HCT116 (cell line): ENCODE results near the gene STX16. TPM values are rescaled to one million over a fixed set of nuclear protein-coding genes. Genes with fewer than 3 reads are reported as not detected.

Source experiments
- ATAC-seq: fragments of 200-7000 bp; cut with Tn5 transposase; 2 replicates; pipeline ENCODE4 v1.9.1; 2020; ENCODE audit warnings: mild to moderate bottlenecking, moderate library complexity
- BruUV-seq: library from RNA; stranded (reverse); fragments of 400-500 nt; replicated peaks from 2 replicates; lab custom pipeline; 2021; lab: Mats Ljungman, UMichigan
- CTCF ChIA-PET: fragments of 300-600 bp; sonication (Branson Sonifier 250); formaldehyde crosslinking; loops from one replicate; lab custom pipeline; 2021; ENCODE audit warnings: antibody characterized with exemption; lab: Charles Lee
- POLR2A ChIA-PET: fragments of 300-600, 350-600 bp; sonication (Branson Sonifier 250); formaldehyde crosslinking; loops from one replicate; lab custom pipeline; 2021; ENCODE audit warnings: antibody characterized with exemption; lab: Charles Lee
- RAD21 ChIA-PET, 2 experiments: fragments of 300-600 bp; sonication (Branson Sonifier 250); formaldehyde crosslinking; loops; one replicate each; lab custom pipeline; 2023; ENCODE audit warnings: low total read pairs in 2 of 2; ENCODE audit not compliant: uncharacterized antibody in 2 of 2, unreplicated experiment in 2 of 2, low non-redundant PET in 1 of 2; lab: Charles Lee
- DNase-seq: peaks from one replicate; pipeline ENCODE4 v3.0.0-alpha.2; 2010; ENCODE audit warnings: low read depth, low spot score
- H2AFZ ChIP-seq: fragments of 200-600 bp; shearing (Covaris generic), sonication (generic); 2 replicates; pipeline ENCODE4 v1.6.1; 2017; ENCODE audit warnings: low read depth, mixed run types, mixed read lengths, antibody characterized with exemption, low read length; ENCODE audit not compliant: poor library complexity, severe bottlenecking
- H3K27ac ChIP-seq: 2 replicates; pipeline ENCODE4 v1.5.1; 2012; ENCODE audit warnings: low read depth, low read length
- H3K27me3 ChIP-seq: fragments of 200-600 bp; sonication (generic); 2 replicates; pipeline ENCODE4 v1.6.1; 2016; ENCODE audit warnings: mixed run types, low read length, mixed read lengths; ENCODE audit not compliant: insufficient read depth
- H3K36me3 ChIP-seq, 2 experiments: fragments of 200-500 bp in 1 of 2; fragments of 200-600 bp in 1 of 2; sonication (Bioruptor generic) in 1 of 2; sonication (generic) in 1 of 2; 2 replicates each; pipeline versions ENCODE4 v1.5.1 to v1.6.1; 2014 to 2016; ENCODE audit warnings: low read length in 2 of 2, inconsistent platforms in 1 of 2, mixed read lengths in 1 of 2, mixed run types in 1 of 2; ENCODE audit not compliant: insufficient read depth in 2 of 2, control insufficient read depth in 1 of 2
- H3K4me1 ChIP-seq, 2 experiments: fragments of 200-600 bp in 1 of 2; sonication (generic) in 1 of 2; 2 replicates each; pipeline versions ENCODE4 v1.5.1 to v1.6.1; 2012 to 2017; ENCODE audit warnings: low read length in 2 of 2, inconsistent platforms in 1 of 2, mild to moderate bottlenecking in 1 of 2, mixed read lengths in 1 of 2, mixed run types in 1 of 2, moderate library complexity in 1 of 2; ENCODE audit not compliant: insufficient read depth in 2 of 2, control insufficient read depth in 1 of 2
- H3K4me2 ChIP-seq: fragments of 200-600 bp; sonication (generic); 2 replicates; pipeline ENCODE4 v1.6.1; 2017; ENCODE audit warnings: mixed run types, low read length, mixed read lengths
- H3K4me3 ChIP-seq, 2 experiments: fragments of 200-600 bp in 1 of 2; sonication (generic) in 1 of 2; replicated peaks in 1 of 2; 2 replicates each; pipeline ENCODE4 v1.5.1; 2011 to 2016; ENCODE audit warnings: low read length in 2 of 2, control low read depth in 1 of 2, low read depth in 1 of 2, mild to moderate bottlenecking in 1 of 2, mixed read lengths in 1 of 2, mixed run types in 1 of 2
- H3K79me2 ChIP-seq: fragments of 200-600 bp; sonication (generic); 2 replicates; pipeline ENCODE4 v1.6.1; 2017; ENCODE audit warnings: mild to moderate bottlenecking, mixed run types, low read length, moderate library complexity, mixed read lengths; ENCODE audit not compliant: insufficient read depth
- H3K9ac ChIP-seq: fragments of 200-600 bp; sonication (generic); 2 replicates; pipeline ENCODE4 v1.6.1; 2016; ENCODE audit warnings: low read length, mixed read lengths
- H3K9me2 ChIP-seq: fragments of 200-600 bp; sonication (generic), shearing (Covaris generic); 2 replicates; pipeline ENCODE4 v1.6.1; 2017; ENCODE audit warnings: mixed run types, mild to moderate bottlenecking, moderate library complexity; ENCODE audit not compliant: insufficient read depth
- H3K9me3 ChIP-seq, 2 experiments: fragments of 200-500 bp in 1 of 2; fragments of 200-600 bp in 1 of 2; sonication (Bioruptor generic) in 1 of 2; sonication (generic) in 1 of 2; 2 replicates each; pipeline ENCODE4 v1.6.1; 2014 to 2017; ENCODE audit warnings: low read length in 2 of 2, mixed read lengths in 2 of 2, inconsistent platforms in 1 of 2, low read depth in 1 of 2, mild to moderate bottlenecking in 1 of 2, mixed run types in 1 of 2, moderate library complexity in 1 of 2; ENCODE audit not compliant: control insufficient read depth in 1 of 2, insufficient read depth in 1 of 2
- H4K20me1 ChIP-seq: fragments of 200-600 bp; sonication (generic), shearing (Covaris generic); 2 replicates; pipeline ENCODE4 v1.6.1; 2017; ENCODE audit warnings: mixed run types, mild to moderate bottlenecking, moderate library complexity; ENCODE audit not compliant: insufficient read depth
- FOSL1 ChIP-seq: IDR thresholded peaks from 2 replicates; pipeline ENCODE4 v1.6.1; 2012; ENCODE audit warnings: low read depth
- JUND ChIP-seq: IDR thresholded peaks from 2 replicates; pipeline ENCODE4 v1.6.1; 2012
- POLR2A ChIP-seq: IDR thresholded peaks from 2 replicates; pipeline ENCODE4 v1.7.0; 2011; ENCODE audit warnings: borderline replicate concordance; ENCODE audit not compliant: insufficient read depth, insufficient read length; ENCODE audit errors: extremely low read depth
- REST ChIP-seq: IDR thresholded peaks from 2 replicates; pipeline ENCODE4 v1.6.1; 2012; ENCODE audit warnings: low read depth
- SIN3A ChIP-seq: IDR thresholded peaks from 2 replicates; pipeline ENCODE4 v1.6.1; 2012; ENCODE audit warnings: low read depth
- SRF ChIP-seq: IDR thresholded peaks from 2 replicates; pipeline ENCODE4 v1.6.1; 2012; ENCODE audit warnings: low read depth
- YY1 ChIP-seq: IDR thresholded peaks from 2 replicates; pipeline ENCODE4 v1.6.1; 2011; ENCODE audit warnings: low read length, low read depth, moderate library complexity, mild to moderate bottlenecking; ENCODE audit not compliant: insufficient replicate concordance; ENCODE audit errors: extremely low read depth
- ZFX ChIP-seq: fragments of 450-650 bp; IDR thresholded peaks from 2 replicates; pipeline ENCODE4 v1.6.1; 2017
- intact Hi-C: fragments of 100-400 bp; cut with micrococcal nuclease; formaldehyde crosslinking; loops from 2 replicates; pipeline ENCODE4 v1.10.0; 2022
- total RNA-seq: library from RNA; stranded (reverse); gene quantifications from one replicate; pipeline ENCODE4 v1.2.1, GENCODE V29; 2021; ENCODE audit not compliant: unreplicated experiment
- TF ChIP-seq, protein P1 (sequence below), 3 experiments: fragments of 200-600 bp in 1 of 3; sonication (generic) in 1 of 3; IDR thresholded peaks in 2 of 3; conservative IDR thresholded peaks in 1 of 3; 2 replicates each; pipeline ENCODE4 v1.5.1; 2012 to 2017; ENCODE audit warnings: low read depth in 2 of 3, low read length in 2 of 3, antibody characterized with exemption in 1 of 3, borderline replicate concordance in 1 of 3, control low read depth in 1 of 3, mild to moderate bottlenecking in 1 of 3, mixed read lengths in 1 of 3, mixed run types in 1 of 3, moderate library complexity in 1 of 3; ENCODE audit not compliant: insufficient read depth in 1 of 3
- TF ChIP-seq, protein P2 (sequence below): IDR thresholded peaks from 2 replicates; pipeline ENCODE4 v1.6.1; 2011; ENCODE audit warnings: mild to moderate bottlenecking, low read length, moderate library complexity; ENCODE audit not compliant: insufficient replicate concordance; ENCODE audit errors: extremely low read depth

Gene STX16
- total RNA-seq, 1 experiment from 2014 or later = 55.1 TPM

DNA sequence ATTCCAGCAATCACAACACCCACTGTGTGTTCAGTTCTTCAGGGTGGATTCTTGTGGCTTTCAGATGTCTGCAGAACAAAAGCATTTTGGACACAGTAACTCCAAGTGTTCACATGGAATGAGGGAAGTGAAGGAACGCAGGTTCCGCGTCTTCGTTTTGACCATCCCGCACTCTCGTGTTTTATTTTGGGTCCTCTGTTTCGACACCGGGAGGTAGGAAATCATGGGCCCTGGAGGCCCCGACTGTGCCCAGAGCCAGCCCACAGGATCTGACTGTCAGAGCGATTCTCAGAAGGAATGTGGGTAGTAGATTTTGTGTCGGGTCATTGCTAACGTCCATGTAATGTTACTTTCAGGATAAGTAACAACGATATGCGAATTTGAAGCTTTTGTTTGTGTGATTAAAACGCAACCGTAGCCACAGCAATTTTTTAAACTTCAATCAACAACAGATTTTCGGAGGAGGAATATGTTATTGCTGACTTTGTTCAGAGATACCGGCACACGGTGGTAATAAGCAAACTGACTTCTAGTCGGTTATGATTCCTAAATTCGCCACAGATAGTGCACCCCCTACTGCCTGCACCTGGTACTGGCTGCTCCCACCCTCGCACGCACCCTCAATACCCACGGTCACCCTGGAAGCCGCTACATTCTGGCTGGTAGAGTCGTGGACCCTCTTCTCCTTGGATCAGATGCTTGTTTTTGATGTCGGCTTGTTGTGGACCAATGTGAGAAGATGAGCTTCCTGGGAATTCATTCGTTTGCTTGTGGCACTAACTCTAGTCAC, 52.0 kb downstream of the STX16 start:
- Histone ChIP-seq H3K9ac (no peak overlapping the region), H3K4me1 (no peaks in the 10 kb centered on the region), H3K4me2 (no peak overlapping the region), H2AFZ (no peak overlapping the region), H3K79me2 (no peaks in the 10 kb centered on the region), H4K20me1 (no peaks in the 10 kb centered on the region), H3K27me3 (no peaks in the 10 kb centered on the region), H3K9me3 (no peaks in the 10 kb centered on the region), H3K36me3 (peaks cover 0 to 2% of the 10 kb centered on the region in 2 experiments; a peak in 1 of 4 replicates), H3K9me2 (no peaks in the 10 kb centered on the region), H3K27ac (no peak overlapping the region), H3K4me3 (no peak overlapping the region)
- BruUV-seq = no TSS peak
- ATAC-seq (peak; percentile 55; the same call in 1 of the 2 replicates), DNase-seq (no peak)
- TF ChIP-seq SRF = no peak
- TF ChIP-seq, protein P1, sequence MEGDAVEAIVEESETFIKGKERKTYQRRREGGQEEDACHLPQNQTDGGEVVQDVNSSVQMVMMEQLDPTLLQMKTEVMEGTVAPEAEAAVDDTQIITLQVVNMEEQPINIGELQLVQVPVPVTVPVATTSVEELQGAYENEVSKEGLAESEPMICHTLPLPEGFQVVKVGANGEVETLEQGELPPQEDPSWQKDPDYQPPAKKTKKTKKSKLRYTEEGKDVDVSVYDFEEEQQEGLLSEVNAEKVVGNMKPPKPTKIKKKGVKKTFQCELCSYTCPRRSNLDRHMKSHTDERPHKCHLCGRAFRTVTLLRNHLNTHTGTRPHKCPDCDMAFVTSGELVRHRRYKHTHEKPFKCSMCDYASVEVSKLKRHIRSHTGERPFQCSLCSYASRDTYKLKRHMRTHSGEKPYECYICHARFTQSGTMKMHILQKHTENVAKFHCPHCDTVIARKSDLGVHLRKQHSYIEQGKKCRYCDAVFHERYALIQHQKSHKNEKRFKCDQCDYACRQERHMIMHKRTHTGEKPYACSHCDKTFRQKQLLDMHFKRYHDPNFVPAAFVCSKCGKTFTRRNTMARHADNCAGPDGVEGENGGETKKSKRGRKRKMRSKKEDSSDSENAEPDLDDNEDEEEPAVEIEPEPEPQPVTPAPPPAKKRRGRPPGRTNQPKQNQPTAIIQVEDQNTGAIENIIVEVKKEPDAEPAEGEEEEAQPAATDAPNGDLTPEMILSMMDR (IDR thresholded peaks at IDR 0.05 in 2 of 3, conservative IDR thresholded peaks at IDR 0.05 in 1 of 3; ENCODE audit: borderline replicate concordance in 1 of 3, insufficient read depth in 1 of 3, low read depth in 2 of 3, low read length in 2 of 3) = peak in 2 of 3 experiments; percentile 59 to 60; a peak in 4 of 6 replicates
- CTCF ChIA-PET = no interaction called here
- RAD21 ChIA-PET = no interaction called here
- POLR2A ChIA-PET = no interaction called here
- intact Hi-C loops = no loop called here

GRCh38 chr20:58703765-58704371, 52.8 kb downstream of the STX16 start:
- Histone ChIP-seq H3K4me3 (no peak overlapping the region), H3K27ac (no peak overlapping the region), H3K9me2 (no peaks in the 10 kb centered on the region), H3K9me3 (no peaks in the 10 kb centered on the region), H3K4me1 (no peaks in the 10 kb centered on the region), H3K79me2 (no peaks in the 10 kb centered on the region), H3K27me3 (no peaks in the 10 kb centered on the region), H3K36me3 (peaks cover 0 to 2% of the 10 kb centered on the region in 2 experiments; a peak in 1 of 4 replicates), H3K9ac (no peak overlapping the region), H2AFZ (no peak overlapping the region), H3K4me2 (no peak overlapping the region), H4K20me1 (no peaks in the 10 kb centered on the region)
- ATAC-seq (no peak), DNase-seq (no peak)
- ChIA-PET POLR2A (no interaction called here), RAD21 (no interaction called here), CTCF (interaction anchor here (1.4 kb wide), 1 partner anchor 223 kb away, joined by 4 read pairs; no protein-coding TSS in a partner anchor)
- intact Hi-C loops = no loop called here
- BruUV-seq = no TSS peak
- TF ChIP-seq SIN3A (no peak), SRF (no peak), REST (no peak), YY1 (no peak), POLR2A (no peak), FOSL1 (no peak), ZFX (no peak), JUND (no peak)
- TF ChIP-seq, protein P2, sequence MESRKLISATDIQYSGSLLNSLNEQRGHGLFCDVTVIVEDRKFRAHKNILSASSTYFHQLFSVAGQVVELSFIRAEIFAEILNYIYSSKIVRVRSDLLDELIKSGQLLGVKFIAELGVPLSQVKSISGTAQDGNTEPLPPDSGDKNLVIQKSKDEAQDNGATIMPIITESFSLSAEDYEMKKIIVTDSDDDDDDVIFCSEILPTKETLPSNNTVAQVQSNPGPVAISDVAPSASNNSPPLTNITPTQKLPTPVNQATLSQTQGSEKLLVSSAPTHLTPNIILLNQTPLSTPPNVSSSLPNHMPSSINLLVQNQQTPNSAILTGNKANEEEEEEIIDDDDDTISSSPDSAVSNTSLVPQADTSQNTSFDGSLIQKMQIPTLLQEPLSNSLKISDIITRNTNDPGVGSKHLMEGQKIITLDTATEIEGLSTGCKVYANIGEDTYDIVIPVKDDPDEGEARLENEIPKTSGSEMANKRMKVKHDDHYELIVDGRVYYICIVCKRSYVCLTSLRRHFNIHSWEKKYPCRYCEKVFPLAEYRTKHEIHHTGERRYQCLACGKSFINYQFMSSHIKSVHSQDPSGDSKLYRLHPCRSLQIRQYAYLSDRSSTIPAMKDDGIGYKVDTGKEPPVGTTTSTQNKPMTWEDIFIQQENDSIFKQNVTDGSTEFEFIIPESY = no peak
